OCI-LY3 (cell line): ENCODE measurements around the gene DNAH10.

Experiments
- EZH2phosphoT487 ChIP-seq: fragments of 200-600 bp; shearing (Covaris generic); IDR thresholded peaks from 2 replicates; pipeline ENCODE4 v1.6.1; 2018; ENCODE audit warnings: antibody characterized with exemption, mixed run types, low read depth
- TF ChIP-seq, protein P1 (sequence below): fragments of 200-600, 300-600 bp; sonication (generic); IDR thresholded peaks from 2 replicates; pipeline ENCODE4 v1.5.1; 2014; ENCODE audit warnings: antibody characterized with exemption, low read length, low read depth

DNA sequence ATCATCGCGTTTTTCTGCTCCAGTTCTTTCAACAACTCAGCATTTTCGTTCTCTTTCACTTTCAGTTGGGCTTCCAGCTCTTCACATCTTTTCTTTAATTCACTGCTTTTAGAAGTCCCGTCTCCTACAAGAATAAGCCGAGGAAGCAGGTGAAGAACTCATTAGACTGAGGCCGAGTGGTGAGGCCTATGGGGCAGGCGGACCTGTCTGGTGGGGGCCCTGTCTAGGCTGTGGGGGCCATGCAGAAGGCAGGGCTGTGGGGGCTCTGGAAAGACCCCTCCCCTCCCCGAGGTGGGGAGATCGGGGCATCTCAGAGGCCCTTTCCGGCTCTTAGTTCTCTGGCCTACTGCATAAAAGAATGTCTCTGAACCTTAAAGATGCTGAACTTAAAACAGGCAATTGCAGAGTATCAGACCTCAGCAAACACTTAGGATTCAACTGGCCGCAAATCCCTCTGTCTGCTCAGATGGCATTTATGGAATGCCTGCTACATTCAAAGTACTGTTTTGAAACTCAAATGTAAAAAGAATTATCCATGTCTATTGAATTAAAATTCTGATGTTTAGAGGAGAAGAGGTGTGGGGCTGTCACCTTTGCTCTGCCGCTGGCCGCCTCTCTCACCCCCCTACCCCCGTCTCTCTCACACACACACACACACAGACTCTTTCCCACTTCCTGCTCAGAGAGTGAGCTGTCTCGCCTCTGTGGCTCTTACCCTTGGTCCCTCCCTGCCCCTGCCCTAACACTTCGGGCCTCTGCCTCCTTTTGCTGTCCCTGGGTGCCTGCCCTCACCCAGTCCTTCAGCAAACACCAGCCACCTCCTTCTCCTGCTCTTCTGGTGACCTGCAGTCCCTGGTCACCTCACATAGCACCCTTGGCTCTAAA is 175.8 kb downstream of the DNAH10 start:
- TF ChIP-seq, protein P1, sequence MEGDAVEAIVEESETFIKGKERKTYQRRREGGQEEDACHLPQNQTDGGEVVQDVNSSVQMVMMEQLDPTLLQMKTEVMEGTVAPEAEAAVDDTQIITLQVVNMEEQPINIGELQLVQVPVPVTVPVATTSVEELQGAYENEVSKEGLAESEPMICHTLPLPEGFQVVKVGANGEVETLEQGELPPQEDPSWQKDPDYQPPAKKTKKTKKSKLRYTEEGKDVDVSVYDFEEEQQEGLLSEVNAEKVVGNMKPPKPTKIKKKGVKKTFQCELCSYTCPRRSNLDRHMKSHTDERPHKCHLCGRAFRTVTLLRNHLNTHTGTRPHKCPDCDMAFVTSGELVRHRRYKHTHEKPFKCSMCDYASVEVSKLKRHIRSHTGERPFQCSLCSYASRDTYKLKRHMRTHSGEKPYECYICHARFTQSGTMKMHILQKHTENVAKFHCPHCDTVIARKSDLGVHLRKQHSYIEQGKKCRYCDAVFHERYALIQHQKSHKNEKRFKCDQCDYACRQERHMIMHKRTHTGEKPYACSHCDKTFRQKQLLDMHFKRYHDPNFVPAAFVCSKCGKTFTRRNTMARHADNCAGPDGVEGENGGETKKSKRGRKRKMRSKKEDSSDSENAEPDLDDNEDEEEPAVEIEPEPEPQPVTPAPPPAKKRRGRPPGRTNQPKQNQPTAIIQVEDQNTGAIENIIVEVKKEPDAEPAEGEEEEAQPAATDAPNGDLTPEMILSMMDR, result no peak
- TF ChIP-seq EZH2phosphoT487, result no peak
